NCI-H82 treated with DMSO at 0.1 percent for 48 hours (cell line): ENCODE data around the gene FAM219A.
"Not testable (repeated sequence)": the region's sequence is repeated elsewhere in the genome, so short reads cannot be mapped to it uniquely, and the experiment has no call there.

Experiments used
- DNase-seq: peaks from one replicate; lab custom pipeline; 2025; ENCODE audit not compliant: unreplicated experiment; lab: John Stamatoyannopoulos, UW

FAM219A gene

GRCh38 chr9:34485822-34486221 is 27.5 kb upstream of the FAM219A start:
- no peak for DNase-seq

- DNase-seq, result no peak
Observed at GRCh38 chr9:34484678-34485077, 26.3 kb upstream of the FAM219A start.

DNA sequence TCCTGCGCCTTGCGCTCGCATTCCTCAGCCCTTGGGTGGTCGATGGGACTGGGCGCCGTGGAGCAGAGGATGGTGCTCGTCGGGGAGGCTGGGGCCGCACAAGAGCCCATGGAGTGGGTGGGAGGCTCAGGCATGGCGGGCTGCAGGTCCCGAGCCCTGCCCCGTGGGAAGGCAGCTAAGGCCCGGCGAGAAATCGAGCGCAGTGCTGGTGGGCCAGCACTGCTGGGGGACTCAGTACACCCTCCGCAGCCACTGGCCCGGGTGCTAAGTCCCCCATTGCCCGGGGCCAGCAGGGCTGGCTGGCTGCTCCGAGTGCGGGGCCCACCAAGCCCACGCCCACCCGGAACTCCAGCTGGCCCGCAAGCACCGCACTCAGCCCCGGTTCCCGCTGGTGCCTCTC is 24.4 kb upstream of the FAM219A start:
- not testable (repeated sequence) for DNase-seq

- not testable (repeated sequence) for DNase-seq
Observed at GRCh38 chr9:34481620-34482019, 23.2 kb upstream of the FAM219A start.

- DNase-seq, result no peak
Observed at GRCh38 chr9:34479431-34479866, 21.1 kb upstream of the FAM219A start.

DNA sequence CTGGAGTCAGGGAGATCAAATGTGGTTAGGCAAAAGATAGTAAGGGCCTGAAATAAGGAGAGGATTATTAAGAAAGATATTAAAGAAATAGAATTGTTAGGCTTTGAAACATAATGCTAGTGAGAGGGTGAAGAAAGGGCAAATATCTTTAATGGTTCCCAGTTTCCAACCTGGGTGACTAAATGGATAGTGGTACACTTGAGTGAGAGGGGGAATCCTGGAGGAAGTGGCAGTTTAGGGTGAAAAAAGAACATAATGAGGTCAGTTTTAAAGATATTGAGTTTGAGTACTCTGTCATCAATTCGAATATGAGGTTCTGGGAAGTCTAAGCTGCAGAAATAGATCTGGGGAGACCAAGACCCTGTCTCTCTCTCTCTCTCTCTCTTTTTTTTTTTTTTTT is 19.2 kb upstream of the FAM219A start:
- no peak for DNase-seq

- no peak for DNase-seq
Observed at GRCh38 chr9:34475097-34475496, 16.7 kb upstream of the FAM219A start.

DNA sequence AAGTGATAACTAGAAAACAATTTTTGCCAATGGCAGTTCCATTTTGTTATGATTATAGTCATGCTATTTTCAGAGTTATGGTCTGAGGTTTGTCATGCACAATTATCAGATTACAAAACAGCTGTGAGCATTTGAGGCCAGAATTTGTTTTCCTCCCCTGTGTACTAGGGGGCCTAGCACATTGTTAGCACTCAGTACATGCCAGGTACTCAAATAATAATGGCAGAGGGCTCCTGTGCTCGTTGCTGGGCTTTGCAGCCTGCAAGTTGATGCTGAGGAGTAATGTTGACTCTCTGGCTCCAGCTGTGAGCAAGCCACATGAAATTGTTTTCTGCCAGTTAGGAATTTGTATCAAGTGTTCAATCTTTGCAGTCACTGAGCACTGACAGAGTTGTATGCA is 7.1 kb upstream of the FAM219A start:
- DNase-seq, result no peak

GRCh38 chr9:34464571-34464970 is 6.2 kb upstream of the FAM219A start:
- no peak for DNase-seq

- no peak for DNase-seq
Observed at GRCh38 chr9:34463901-34464232, 5.5 kb upstream of the FAM219A start.

DNA sequence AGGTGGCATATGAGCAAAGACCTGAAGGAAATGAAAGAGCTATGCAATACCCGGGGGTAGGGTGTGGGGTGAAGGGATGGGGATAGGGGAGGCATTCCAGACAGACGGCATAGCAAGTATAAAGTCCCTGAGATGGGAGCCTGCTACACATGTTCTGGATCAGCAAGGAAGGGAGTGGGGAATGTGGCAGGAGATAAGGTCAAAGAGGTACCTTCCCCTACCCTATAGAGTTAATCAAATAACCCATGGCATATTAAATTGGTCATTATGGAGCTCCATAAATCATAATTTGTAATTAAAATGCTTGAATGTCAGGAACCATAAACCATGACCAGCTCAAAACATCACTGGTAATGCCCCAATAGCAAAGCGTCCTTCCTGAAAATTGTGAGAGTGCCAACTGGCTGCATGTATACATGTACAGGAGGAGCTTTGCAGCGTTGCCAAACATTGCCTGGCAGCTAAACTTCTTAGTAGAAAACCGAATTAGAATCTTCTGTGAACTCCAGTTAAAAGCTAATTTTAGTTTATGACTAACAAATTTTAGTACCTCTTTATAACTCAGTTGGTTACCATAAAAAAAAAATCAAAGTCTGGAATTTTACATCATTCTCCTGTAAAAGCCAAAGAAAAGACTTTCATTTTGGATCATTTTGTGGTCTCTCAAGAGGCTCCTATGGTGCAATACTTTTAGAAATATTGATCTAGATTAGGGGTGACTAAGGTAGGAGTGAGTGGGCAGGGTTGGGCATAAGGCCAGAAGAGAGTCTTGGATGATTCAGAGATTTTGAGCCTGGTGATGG is 4.9 kb upstream of the FAM219A start:
- DNase-seq, result no peak

- DNase-seq, result no peak
Observed at GRCh38 chr9:34459941-34460340, 1.6 kb upstream of the FAM219A start.

DNA sequence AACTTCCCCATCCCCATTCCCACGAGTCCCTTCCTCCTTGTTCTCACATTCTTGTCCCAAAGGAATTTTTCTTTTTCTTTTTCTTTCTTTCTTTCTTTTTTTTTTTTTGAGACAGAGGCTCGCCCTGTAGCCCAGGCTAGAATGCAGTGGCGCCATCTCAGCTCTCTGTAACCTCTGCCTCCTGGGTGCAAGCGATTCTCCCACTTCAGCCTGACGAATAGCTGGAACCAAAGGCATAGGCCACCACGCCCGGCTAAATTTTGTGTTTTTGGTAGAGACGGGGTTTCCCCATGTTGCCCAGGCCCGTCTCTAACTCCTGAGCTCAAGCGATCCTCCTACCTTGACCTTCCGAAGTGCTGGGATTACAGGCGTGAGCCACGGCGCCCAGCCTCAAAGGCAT is 986 bp upstream of the FAM219A start:
- DNase-seq, result no peak

DNA sequence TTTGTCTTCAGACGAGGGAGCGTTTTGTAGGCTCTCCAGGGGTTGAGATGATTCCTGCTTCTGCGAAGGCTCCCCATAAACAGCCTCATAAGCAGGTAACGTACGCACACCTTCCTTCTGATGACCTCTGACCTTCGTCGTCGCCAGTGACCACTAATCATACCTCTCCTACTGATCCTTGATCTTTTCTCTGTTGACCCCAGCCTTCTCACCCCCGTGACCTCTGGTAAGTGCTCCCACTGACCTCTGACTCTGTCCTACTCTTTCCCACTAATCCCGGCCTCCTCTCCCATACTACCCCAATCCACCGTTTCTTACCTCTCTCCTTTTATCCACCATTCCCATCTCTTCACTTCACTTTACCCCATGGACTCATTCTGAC is 580 bp upstream of the FAM219A start:
- no peak for DNase-seq

DNA sequence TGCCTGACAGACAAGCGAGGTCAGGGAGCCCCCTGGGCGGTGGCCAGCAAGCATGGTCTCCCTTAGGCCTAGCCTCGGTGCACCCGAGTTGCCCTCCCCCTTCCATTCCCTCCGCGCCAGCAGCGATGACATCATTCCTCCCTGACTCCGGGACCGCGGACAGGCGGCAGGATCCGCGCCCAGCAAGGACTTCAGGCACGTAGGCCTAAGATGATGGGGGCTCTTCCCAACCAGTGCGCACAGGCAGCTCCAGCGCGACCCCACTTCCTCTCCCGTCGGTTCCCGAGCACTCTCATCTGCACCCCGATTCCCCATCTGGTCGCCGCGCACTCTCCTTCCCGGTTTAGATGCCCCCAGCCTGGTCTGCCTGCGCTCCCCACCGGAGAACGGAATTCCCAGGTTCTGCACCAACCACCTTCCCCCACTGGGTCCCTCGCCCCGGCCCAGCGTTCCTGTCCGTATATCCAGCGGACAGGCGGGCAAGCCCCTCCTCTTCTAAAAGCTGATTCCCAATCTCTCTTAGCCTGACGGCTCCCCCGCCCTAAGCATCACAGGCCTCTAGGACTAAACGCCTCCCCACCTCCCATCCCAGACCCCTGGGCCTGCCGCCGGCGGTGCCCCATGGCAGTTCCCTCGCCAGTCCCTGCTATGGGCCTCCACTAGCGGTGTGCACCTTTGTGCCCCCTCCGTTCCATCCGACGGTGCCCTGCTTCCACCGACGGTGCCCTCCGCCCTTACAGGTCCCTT is 931 bp downstream of the FAM219A start:
- DNase-seq, result no peak

DNA sequence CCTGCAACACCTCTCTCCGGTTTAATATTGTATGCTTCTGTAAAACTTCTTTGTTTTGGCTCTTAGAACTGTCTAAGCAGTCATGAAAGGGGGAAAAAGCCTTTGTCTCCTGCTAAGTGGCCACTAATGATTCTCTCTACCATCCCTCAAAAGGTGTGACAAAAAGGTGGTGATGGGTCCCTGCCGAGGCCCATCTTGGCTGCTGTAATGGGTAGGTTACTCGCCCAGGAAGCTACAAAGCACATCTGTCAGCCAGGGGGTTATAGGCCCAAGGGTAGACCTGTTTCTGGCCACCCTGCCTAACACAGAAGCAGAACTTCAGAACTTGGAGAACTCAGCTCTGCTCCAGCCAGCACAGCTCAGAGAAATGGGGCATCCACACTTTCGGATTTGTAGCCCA is 1.6 kb downstream of the FAM219A start:
- no peak for DNase-seq

DNA sequence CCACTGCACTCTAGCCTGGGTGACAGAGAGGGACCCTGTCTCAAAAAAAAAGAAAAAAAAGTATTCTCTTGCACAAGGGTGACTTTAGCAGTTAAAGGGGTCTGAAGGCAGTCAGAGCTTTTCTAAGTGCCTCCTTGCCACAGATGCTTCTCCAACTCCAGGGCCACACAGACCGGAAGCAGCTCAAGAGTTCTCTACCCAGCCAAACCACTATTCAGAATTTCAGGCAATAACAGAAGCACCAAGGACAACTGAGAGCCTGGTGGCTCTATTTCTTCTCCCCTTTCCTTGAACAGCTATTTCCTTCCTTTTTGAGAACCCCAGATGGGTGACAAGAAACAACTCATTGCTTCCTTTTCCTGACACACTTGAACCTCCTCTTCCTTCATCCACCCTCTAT is 2.2 kb downstream of the FAM219A start:
- DNase-seq, result no peak

DNA sequence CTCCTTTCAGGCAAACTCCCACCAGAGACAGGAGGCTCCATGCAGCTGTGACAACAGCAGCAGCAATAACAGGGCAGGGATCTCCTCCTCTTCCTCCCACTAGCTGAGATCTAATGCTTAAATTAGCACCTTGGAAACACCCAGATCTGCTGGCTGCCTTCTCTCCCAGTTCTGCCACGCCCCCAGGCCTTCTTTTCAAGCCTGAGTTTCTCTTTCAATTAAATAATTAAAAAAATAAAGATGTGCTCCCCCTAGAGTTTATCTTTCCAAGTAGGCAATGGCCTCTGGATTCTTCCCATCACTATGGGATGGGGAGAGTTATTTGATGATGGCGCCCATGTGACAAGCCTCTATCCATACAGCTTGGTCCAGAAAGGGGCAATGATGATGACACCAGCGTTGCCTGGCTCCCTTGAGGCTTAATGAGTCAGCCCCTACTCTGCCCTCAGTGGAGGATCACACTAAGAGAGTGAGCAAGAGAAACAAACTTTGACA is 3.8 kb downstream of the FAM219A start:
- no peak for DNase-seq

GRCh38 chr9:34452568-34452967 is 5.8 kb downstream of the FAM219A start:
- DNase-seq, result no peak

DNA sequence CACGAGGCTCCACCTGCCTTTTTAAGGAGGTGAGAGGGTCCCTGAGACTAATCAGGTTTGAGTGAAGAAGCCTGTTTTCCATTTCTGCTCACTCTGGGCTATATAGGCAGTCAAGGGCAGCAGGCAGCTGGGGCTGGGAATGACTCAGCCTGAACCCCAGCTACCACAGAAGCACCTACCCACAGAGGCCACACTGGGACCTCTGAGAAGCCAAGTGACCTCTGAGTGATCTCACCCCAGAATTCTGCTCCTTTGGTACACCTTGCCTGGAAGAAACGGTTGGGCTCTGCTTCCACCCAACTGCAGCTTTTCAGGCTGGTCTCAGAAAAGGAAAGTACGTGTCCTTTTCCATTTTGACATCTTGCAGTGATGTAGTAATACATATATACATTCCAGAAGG is 6.8 kb downstream of the FAM219A start:
- no peak for DNase-seq

- DNase-seq, result no peak
Observed at GRCh38 chr9:34451135-34451534, 7.2 kb downstream of the FAM219A start.

DNA sequence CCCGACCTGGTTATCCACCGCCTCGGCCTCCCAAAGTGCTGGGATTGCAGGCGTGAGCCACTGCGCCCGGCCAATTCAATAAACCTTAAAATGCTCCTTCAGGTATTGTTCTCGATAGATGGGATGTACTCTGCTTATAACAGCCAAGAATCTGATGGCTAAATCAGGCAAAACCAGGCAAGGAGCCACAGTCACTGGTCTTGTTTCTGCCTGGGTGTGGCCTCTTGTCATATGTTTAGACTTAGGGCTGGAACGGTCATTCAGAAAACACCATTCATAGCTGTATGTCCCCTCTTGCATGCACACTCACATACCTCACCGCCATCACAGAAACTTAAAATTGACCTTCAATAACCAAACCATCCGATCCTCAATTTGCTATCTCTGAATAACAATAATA is 7.7 kb downstream of the FAM219A start:
- DNase-seq, result no peak
